HEK293 (cell line): ENCODE results near the gene VLDLR.

ENCODE experiments used
- CTCF ChIA-PET: fragments of 350-600 bp; formaldehyde crosslinking; extraction: SDS; loops from one replicate; lab custom pipeline; 2021; ENCODE audit warnings: antibody characterized with exemption; lab: Yijun Ruan, JAX
- POLR2A ChIA-PET: fragments of 300-600 bp; formaldehyde crosslinking; extraction: SDS; loops from one replicate; lab custom pipeline; 2020; ENCODE audit warnings: antibody characterized with exemption, inconsistent platforms; lab: Yijun Ruan, JAX
- H3K27ac ChIP-seq: fragments of 200-500 bp; sonication (Bioruptor generic); 2 replicates; pipeline ENCODE4 v1.5.1; 2014; ENCODE audit warnings: low read depth, low read length, control low read depth, inconsistent platforms; ENCODE audit errors: extremely low read depth
- H3K36me3 ChIP-seq, 2 experiments: fragments of 200-500 bp in 1 of 2; sonication (Bioruptor generic) in 1 of 2; 1 replicate in 1 of 2; 2 replicates in 1 of 2; pipeline ENCODE4 v1.5.1; 2014 to 2017; ENCODE audit warnings: inconsistent platforms in 2 of 2, low read length in 2 of 2; ENCODE audit not compliant: control insufficient read depth in 2 of 2, insufficient read depth in 1 of 2
- H3K4me1 ChIP-seq: fragments of 200-500 bp; sonication (Bioruptor generic); 2 replicates; pipeline ENCODE4 v1.5.1; 2014; ENCODE audit warnings: mild to moderate bottlenecking, low read length, inconsistent platforms; ENCODE audit not compliant: control insufficient read depth, insufficient read depth
- H3K4me3 ChIP-seq: 2 replicates; pipeline ENCODE4 v1.5.1; 2011; ENCODE audit warnings: low read depth, mild to moderate bottlenecking, control low read depth, low read length, moderate library complexity
- H3K9me3 ChIP-seq: fragments of 200-500 bp; sonication (Bioruptor generic); 2 replicates; pipeline ENCODE4 v1.5.1; 2014; ENCODE audit warnings: low read depth, low read length, inconsistent platforms; ENCODE audit not compliant: control insufficient read depth, insufficient read depth
- BCL11B ChIP-seq: fragments of 450-650 bp; formaldehyde crosslinking; IDR thresholded peaks from 2 replicates; pipeline ENCODE4 v1.5.1; 2016; ENCODE audit warnings: low read depth, missing biosample characterization, missing genetic modification characterization
- GLIS2 ChIP-seq: fragments of 450-650 bp; formaldehyde crosslinking; IDR thresholded peaks from 2 replicates; pipeline ENCODE4 v1.5.1; 2016; ENCODE audit warnings: missing biosample characterization, missing genetic modification characterization
- KLF9 ChIP-seq: fragments of 450-650 bp; formaldehyde crosslinking; IDR thresholded peaks from 2 replicates; pipeline ENCODE4 v1.5.1; 2016; ENCODE audit warnings: missing biosample characterization, missing genetic modification characterization, low read depth
- PRDM1 ChIP-seq: fragments of 450-650 bp; formaldehyde crosslinking; IDR thresholded peaks from 2 replicates; pipeline ENCODE4; 2016; ENCODE audit warnings: missing biosample characterization, missing genetic modification characterization
- REST ChIP-seq: fragments of 450-650 bp; formaldehyde crosslinking; IDR thresholded peaks from 2 replicates; pipeline ENCODE4 v1.5.1; 2016; ENCODE audit warnings: missing biosample characterization, missing genetic modification characterization
- ZBTB10 ChIP-seq: fragments of 450-650 bp; formaldehyde crosslinking; IDR thresholded peaks from 2 replicates; pipeline ENCODE4 v1.5.1; 2016; ENCODE audit warnings: missing biosample characterization, missing genetic modification characterization
- ZNF138 ChIP-seq: fragments of 450-650 bp; formaldehyde crosslinking; IDR thresholded peaks from 2 replicates; pipeline ENCODE4 v1.5.1; 2016; ENCODE audit warnings: missing biosample characterization, missing genetic modification characterization, borderline replicate concordance
- ZNF140 ChIP-seq: fragments of 450-650 bp; formaldehyde crosslinking; IDR thresholded peaks from 2 replicates; pipeline ENCODE4 v1.5.1; 2016; ENCODE audit warnings: missing biosample characterization, missing genetic modification characterization
- ZNF16 ChIP-seq: fragments of 450-650 bp; formaldehyde crosslinking; IDR thresholded peaks from 2 replicates; pipeline ENCODE4 v1.5.1; 2016; ENCODE audit warnings: low read depth, missing biosample characterization, missing genetic modification characterization
- ZNF221 ChIP-seq: fragments of 450-650 bp; formaldehyde crosslinking; IDR thresholded peaks from 2 replicates; pipeline ENCODE4 v1.5.1; 2017; ENCODE audit warnings: missing biosample characterization, missing genetic modification characterization, borderline replicate concordance
- ZNF223 ChIP-seq: fragments of 450-650 bp; formaldehyde crosslinking; IDR thresholded peaks from 2 replicates; pipeline ENCODE4 v1.5.1; 2016; ENCODE audit warnings: missing biosample characterization, missing genetic modification characterization
- ZNF24 ChIP-seq: fragments of 450-650 bp; formaldehyde crosslinking; IDR thresholded peaks from 2 replicates; pipeline ENCODE4 v1.5.1; 2016; ENCODE audit warnings: missing biosample characterization, missing genetic modification characterization
- ZNF280C ChIP-seq: fragments of 450-650 bp; formaldehyde crosslinking; IDR thresholded peaks from 2 replicates; pipeline ENCODE4 v1.5.1; 2016; ENCODE audit warnings: missing biosample characterization, missing genetic modification characterization
- ZNF394 ChIP-seq: fragments of 450-650 bp; formaldehyde crosslinking; IDR thresholded peaks from 2 replicates; pipeline ENCODE4 v1.5.1; 2016; ENCODE audit warnings: missing biosample characterization, missing genetic modification characterization, mild to moderate bottlenecking, moderate library complexity, borderline replicate concordance
- ZNF791 ChIP-seq: fragments of 450-650 bp; formaldehyde crosslinking; IDR thresholded peaks from 2 replicates; pipeline ENCODE4 v1.5.1; 2016; ENCODE audit warnings: missing biosample characterization, missing genetic modification characterization
- ZSCAN18 ChIP-seq: fragments of 450-650 bp; formaldehyde crosslinking; IDR thresholded peaks from 2 replicates; pipeline ENCODE4 v1.5.1; 2016; ENCODE audit warnings: missing biosample characterization, missing genetic modification characterization
- TF ChIP-seq, protein P1 (sequence below): fragments of 450-650 bp; formaldehyde crosslinking; IDR thresholded peaks from 2 replicates; pipeline ENCODE4 v1.5.1; 2016; ENCODE audit warnings: missing biosample characterization, missing genetic modification characterization

VLDLR gene

GRCh38 chr9:2691212-2691611, 69.6 kb downstream of the VLDLR start:
- H3K4me3 ChIP-seq = no peak overlapping the region
- no peak overlapping the region for H3K27ac ChIP-seq
- H3K9me3 ChIP-seq = no peaks in the 10 kb centered on the region
- no peaks in the 10 kb centered on the region for H3K4me1 ChIP-seq
- POLR2A ChIA-PET = interaction anchor here (1.0 kb wide), 1 partner anchor 10 kb away, joined by 3 read pairs; no protein-coding TSS in a partner anchor
- TF ChIP-seq ZBTB10 (no peak), ZNF223 (no peak), ZNF16 (tag by site-specific recombination) (no peak), GLIS2 (tag by site-specific recombination) (no peak), BCL11B (no peak), ZNF24 (tag by site-specific recombination) (no peak), ZNF221 (tag by site-specific recombination) (no peak), KLF9 (tag by site-specific recombination) (no peak), ZNF791 (no peak), ZNF138 (tag by site-specific recombination) (no peak), ZNF140 (tag by site-specific recombination) (no peak), REST (tag by site-specific recombination) (no peak), PRDM1 (tag by site-specific recombination) (no peak), ZSCAN18 (no peak), ZNF394 (tag by site-specific recombination) (no peak), ZNF280C (tag by site-specific recombination) (no peak)
- TF ChIP-seq, protein P1, sequence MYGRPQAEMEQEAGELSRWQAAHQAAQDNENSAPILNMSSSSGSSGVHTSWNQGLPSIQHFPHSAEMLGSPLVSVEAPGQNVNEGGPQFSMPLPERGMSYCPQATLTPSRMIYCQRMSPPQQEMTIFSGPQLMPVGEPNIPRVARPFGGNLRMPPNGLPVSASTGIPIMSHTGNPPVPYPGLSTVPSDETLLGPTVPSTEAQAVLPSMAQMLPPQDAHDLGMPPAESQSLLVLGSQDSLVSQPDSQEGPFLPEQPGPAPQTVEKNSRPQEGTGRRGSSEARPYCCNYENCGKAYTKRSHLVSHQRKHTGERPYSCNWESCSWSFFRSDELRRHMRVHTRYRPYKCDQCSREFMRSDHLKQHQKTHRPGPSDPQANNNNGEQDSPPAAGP (tag by site-specific recombination) = no peak
- no peaks in the 10 kb centered on the region for H3K36me3 ChIP-seq
- CTCF ChIA-PET = no interaction called here
